ENCODE results near the gene RBPJL. TPM values are rescaled to one million over a fixed set of nuclear protein-coding genes. Genes with fewer than 3 reads are reported as not detected.

Gene RBPJL
- total and polyA plus RNA-seq, 2 of the 13 experiments (the other 11 are each of a cell fraction or from before 2014, with no cell fraction given) = not detected

DNA sequence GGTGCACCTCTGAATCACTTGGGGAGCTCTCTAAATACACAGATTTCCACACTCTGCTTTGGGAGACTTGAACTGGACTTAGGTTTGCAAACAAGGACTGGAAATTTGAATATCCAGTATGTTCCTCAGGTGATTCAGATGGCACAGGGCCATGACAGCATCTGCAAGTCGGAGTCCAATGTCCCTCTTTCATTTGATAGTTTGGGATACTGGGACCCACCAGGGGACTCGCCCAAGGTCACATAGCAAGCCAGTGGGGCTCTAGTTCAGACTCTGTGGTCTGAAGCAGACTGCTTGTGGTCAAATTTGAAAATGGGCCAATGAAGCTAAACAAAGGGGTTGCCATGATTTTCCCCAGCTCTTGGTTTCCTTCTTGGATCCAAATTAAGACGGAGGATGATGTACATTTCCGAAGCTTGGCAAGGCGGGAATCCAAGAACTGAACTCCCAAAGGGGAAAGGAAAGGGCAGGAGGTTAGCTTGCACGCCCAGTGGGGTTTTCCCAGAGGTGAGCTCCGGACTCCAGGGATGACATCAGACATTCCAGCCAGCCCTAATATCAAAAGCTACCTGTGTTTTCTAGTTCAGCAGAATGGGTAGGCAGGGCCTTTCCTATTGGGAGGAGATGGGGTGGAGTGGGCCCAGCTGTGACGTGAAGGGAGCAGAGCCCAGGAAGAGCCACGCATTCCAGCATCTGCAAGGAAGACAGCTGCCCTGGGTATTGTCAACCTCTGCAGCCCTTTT, 52.9 kb downstream of the RBPJL start (continued):
- TF ChIP-seq THAP8 (CRISPR knock-in tag; IDR thresholded peaks at IDR 0.05; ENCODE audit: borderline replicate concordance) (no peak), MED13 (CRISPR knock-in tag; IDR thresholded peaks at IDR 0.05) (0 out of 2 replicates have a peak, but pooled peaks have one; percentile 26), REST (IDR thresholded peaks at IDR 0.05; ENCODE audit: borderline replicate concordance in 1 of 2, low read depth in 1 of 2, low read length in 2 of 2) (no peak), CBX5 (CRISPR knock-in tag; IDR thresholded peaks at IDR 0.05; ENCODE audit: borderline replicate concordance) (no peak), MYC (CRISPR knock-in tag; IDR thresholded peaks at IDR 0.05; ENCODE audit: borderline replicate concordance) (no peak), U2AF2 (IDR thresholded peaks at IDR 0.05; ENCODE audit: low read depth, low read length) (no peak), ZNF282 (IDR thresholded peaks at IDR 0.05; ENCODE audit: partially characterized antibody) (no peak), MAZ (IDR thresholded peaks at IDR 0.05; ENCODE audit: borderline replicate concordance, low read depth, low read length) (no peak; the same call in 1 of the 2 replicates), MAZ (CRISPR knock-in tag; IDR thresholded peaks at IDR 0.05; ENCODE audit: low read depth) (no peak), MLXIP (CRISPR knock-in tag; IDR thresholded peaks at IDR 0.05; ENCODE audit: borderline replicate concordance) (no peak), ZNF430 (CRISPR knock-in tag; IDR thresholded peaks at IDR 0.05) (peak; percentile 25; the same call in 1 of the 2 replicates), ZNF280B (CRISPR knock-in tag; IDR thresholded peaks at IDR 0.05; ENCODE audit: borderline replicate concordance) (no peak)
- TF ChIP-seq, protein P1, sequence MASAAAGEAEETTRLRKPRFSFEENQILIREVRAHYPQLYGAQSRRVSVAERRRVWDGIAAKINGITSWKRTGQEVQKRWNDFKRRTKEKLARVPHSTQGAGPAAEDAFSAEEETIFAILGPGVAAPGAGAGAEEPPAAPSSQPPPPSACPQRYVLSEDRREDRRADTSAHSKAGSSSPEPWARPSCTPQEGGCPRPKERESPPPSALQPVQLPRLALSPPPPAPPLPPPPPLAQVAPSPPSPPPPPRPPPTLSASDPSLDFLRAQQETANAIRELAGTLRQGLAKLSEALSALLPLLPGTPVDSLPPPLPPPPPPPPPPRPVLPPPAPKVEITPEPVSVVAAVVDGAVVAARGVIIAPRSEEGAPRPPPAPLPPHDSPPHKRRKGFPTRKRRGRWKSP (CRISPR knock-in tag; IDR thresholded peaks at IDR 0.05) = peak; percentile 37; the same call in 1 of the 2 replicates
- TF ChIP-seq, protein P2, sequence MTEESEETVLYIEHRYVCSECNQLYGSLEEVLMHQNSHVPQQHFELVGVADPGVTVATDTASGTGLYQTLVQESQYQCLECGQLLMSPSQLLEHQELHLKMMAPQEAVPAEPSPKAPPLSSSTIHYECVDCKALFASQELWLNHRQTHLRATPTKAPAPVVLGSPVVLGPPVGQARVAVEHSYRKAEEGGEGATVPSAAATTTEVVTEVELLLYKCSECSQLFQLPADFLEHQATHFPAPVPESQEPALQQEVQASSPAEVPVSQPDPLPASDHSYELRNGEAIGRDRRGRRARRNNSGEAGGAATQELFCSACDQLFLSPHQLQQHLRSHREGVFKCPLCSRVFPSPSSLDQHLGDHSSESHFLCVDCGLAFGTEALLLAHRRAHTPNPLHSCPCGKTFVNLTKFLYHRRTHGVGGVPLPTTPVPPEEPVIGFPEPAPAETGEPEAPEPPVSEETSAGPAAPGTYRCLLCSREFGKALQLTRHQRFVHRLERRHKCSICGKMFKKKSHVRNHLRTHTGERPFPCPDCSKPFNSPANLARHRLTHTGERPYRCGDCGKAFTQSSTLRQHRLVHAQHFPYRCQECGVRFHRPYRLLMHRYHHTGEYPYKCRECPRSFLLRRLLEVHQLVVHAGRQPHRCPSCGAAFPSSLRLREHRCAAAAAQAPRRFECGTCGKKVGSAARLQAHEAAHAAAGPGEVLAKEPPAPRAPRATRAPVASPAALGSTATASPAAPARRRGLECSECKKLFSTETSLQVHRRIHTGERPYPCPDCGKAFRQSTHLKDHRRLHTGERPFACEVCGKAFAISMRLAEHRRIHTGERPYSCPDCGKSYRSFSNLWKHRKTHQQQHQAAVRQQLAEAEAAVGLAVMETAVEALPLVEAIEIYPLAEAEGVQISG (CRISPR knock-in tag; IDR thresholded peaks at IDR 0.05) = peak; percentile 47; the same call in 1 of the 2 replicates

Data from HepG2 (cell line).